HFFc6 (cell line): ENCODE data around the gene EYA4. TPM values are rescaled to one million over a fixed set of nuclear protein-coding genes. Genes with fewer than 3 reads are reported as not detected.

Experiments
- DNase-seq: peaks from one replicate; pipeline ENCODE4 v3.0.0-alpha.2; 2018
- H3K27ac Mint-ChIP-seq: 2 replicates; pipeline ENCODE4 v1.8.0; 2020; ENCODE audit warnings: mild to moderate bottlenecking, mixed read lengths
- H3K27me3 Mint-ChIP-seq: 2 replicates; pipeline ENCODE4 v1.8.0; 2021; ENCODE audit warnings: mild to moderate bottlenecking, moderate library complexity, mixed read lengths; ENCODE audit not compliant: insufficient read depth
- H3K36me3 Mint-ChIP-seq: 2 replicates; pipeline ENCODE4 v1.8.0; 2021; ENCODE audit warnings: low read depth, mixed read lengths
- H3K4me1 Mint-ChIP-seq: 2 replicates; pipeline ENCODE4 v1.8.0; 2020; ENCODE audit warnings: low read depth, mixed read lengths
- H3K4me3 Mint-ChIP-seq: 2 replicates; pipeline ENCODE4 v1.8.0; 2020; ENCODE audit warnings: mild to moderate bottlenecking, moderate library complexity, mixed read lengths
- H3K9me3 Mint-ChIP-seq: 2 replicates; pipeline ENCODE4 v1.8.0; 2020; ENCODE audit warnings: mild to moderate bottlenecking, mixed read lengths
- CTCF ChIP-seq: fragments of 200-600 bp; sonication (generic); IDR thresholded peaks from 2 replicates; pipeline ENCODE4 v1.5.0; 2021; ENCODE audit warnings: antibody characterized with exemption, mild to moderate bottlenecking
- total RNA-seq, 6 experiments: library from RNA; stranded (reverse); fragmentation: NEBNext Ultra II Directional; extraction: Animal tissue kit (Norgen Biotek cat#: 25700); gene quantifications; 2 replicates in 1 of 6; 3 replicates in 5 of 6; pipeline ENCODE4 v1.2.3, GENCODE V29; 2021

Gene EYA4
- total RNA-seq, 6 experiments from 2014 or later = not detected

- no peaks in the 10 kb centered on the region for H3K36me3 Mint-ChIP-seq
- no peak for DNase-seq
- H3K4me3 Mint-ChIP-seq = no peak overlapping the region
- H3K27ac Mint-ChIP-seq = no peak overlapping the region
- H3K4me1 Mint-ChIP-seq = no peaks in the 10 kb centered on the region
- no peaks in the 10 kb centered on the region for H3K27me3 Mint-ChIP-seq
- H3K9me3 Mint-ChIP-seq = no peaks in the 10 kb centered on the region
- TF ChIP-seq CTCF = no peak
These were observed 118.6 kb downstream of the EYA4 start for GRCh38 chr6:133359760-133360159.

GRCh38 chr6:133360194-133360593, 119.0 kb downstream of the EYA4 start:
- TF ChIP-seq CTCF = no peak
- no peak overlapping the region for H3K27ac Mint-ChIP-seq
- no peak for DNase-seq
- H3K36me3 Mint-ChIP-seq = no peaks in the 10 kb centered on the region
- H3K4me1 Mint-ChIP-seq = no peaks in the 10 kb centered on the region
- no peaks in the 10 kb centered on the region for H3K9me3 Mint-ChIP-seq
- no peaks in the 10 kb centered on the region for H3K27me3 Mint-ChIP-seq
- no peak overlapping the region for H3K4me3 Mint-ChIP-seq

- no peaks in the 10 kb centered on the region for H3K36me3 Mint-ChIP-seq
- no peaks in the 10 kb centered on the region for H3K9me3 Mint-ChIP-seq
- H3K27ac Mint-ChIP-seq = no peak overlapping the region
- TF ChIP-seq CTCF = no peak
- no peak overlapping the region for H3K4me3 Mint-ChIP-seq
- DNase-seq = no peak
- H3K27me3 Mint-ChIP-seq = peaks cover 2% of the 10 kb centered on the region; the same call in 1 of the 2 replicates
- no peaks in the 10 kb centered on the region for H3K4me1 Mint-ChIP-seq
These were observed 121.7 kb downstream of the EYA4 start for GRCh38 chr6:133362813-133363212.

GRCh38 chr6:133368664-133369063, 127.5 kb downstream of the EYA4 start:
- TF ChIP-seq CTCF = no peak
- Mint-ChIP-seq H3K4me3 (no peak overlapping the region), H3K27me3 (peaks cover 2% of the 10 kb centered on the region), H3K4me1 (no peaks in the 10 kb centered on the region), H3K9me3 (no peaks in the 10 kb centered on the region), H3K36me3 (no peaks in the 10 kb centered on the region), H3K27ac (no peak overlapping the region)
- no peak for DNase-seq

- DNase-seq = no peak
- no peak for TF ChIP-seq CTCF
- H3K4me1 Mint-ChIP-seq = no peaks in the 10 kb centered on the region
- no peak overlapping the region for H3K27ac Mint-ChIP-seq
- no peaks in the 10 kb centered on the region for H3K9me3 Mint-ChIP-seq
- no peak overlapping the region for H3K4me3 Mint-ChIP-seq
- H3K36me3 Mint-ChIP-seq = no peaks in the 10 kb centered on the region
- peaks cover 2% of the 10 kb centered on the region for H3K27me3 Mint-ChIP-seq
These were observed 128.7 kb downstream of the EYA4 start for GRCh38 chr6:133369773-133370272.

GRCh38 chr6:133376743-133377142, 135.6 kb downstream of the EYA4 start:
- no peaks in the 10 kb centered on the region for H3K36me3 Mint-ChIP-seq
- DNase-seq = no peak
- no peak for TF ChIP-seq CTCF
- no peaks in the 10 kb centered on the region for H3K9me3 Mint-ChIP-seq
- no peak overlapping the region for H3K27ac Mint-ChIP-seq
- no peaks in the 10 kb centered on the region for H3K4me1 Mint-ChIP-seq
- no peaks in the 10 kb centered on the region for H3K27me3 Mint-ChIP-seq
- H3K4me3 Mint-ChIP-seq = no peak overlapping the region
